IPS DF 4.7 (cell line): ENCODE data around the gene PLCB2.

Experiments
- DNase-seq: peaks from one replicate; pipeline ENCODE4 v3.0.0-alpha.2; 2013; ENCODE audit warnings: low spot score; ENCODE audit errors: extremely low read depth

PLCB2 gene

GRCh38 chr15:40271685-40272484, 35.9 kb downstream of the PLCB2 start:
- no peak for DNase-seq

DNA sequence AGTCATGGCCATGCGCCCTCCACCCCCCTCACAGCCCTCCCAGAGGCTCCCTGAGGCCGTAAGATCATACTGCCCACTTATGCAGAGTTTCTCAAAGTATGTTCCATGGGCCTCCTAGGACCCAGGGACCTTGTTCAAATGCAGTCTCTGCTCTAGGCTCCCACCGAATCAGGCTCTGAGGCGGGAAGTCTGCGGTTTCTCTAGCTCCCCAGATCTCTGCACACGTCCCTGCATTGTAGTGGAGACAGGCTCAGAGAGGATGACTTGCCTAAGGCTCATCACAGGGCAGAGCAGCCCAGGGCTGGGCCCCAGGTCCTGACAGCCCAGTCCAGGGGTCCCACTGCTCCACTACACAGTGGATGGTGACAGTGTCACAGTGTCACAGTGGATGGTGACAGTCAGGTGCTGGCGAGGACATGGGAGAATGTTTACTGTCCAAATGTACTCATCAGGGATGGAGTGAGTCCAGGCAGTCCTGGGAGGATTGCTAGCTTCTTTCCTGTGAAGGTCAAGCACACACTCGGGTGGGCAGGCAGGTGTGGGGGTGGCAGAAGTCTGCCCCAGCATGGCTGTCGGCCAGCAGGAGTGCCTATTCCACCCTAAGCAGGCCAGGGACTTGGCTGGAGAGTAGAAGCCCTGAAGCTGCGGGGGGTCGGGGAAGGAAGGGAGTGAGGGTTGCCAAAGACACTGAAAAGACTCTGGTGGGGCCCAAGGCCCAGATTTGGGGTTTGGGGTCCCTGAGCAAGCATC, 37.3 kb downstream of the PLCB2 start:
- DNase-seq = no peak

GRCh38 chr15:40269604-40270003, 38.1 kb downstream of the PLCB2 start:
- DNase-seq = no peak

DNA sequence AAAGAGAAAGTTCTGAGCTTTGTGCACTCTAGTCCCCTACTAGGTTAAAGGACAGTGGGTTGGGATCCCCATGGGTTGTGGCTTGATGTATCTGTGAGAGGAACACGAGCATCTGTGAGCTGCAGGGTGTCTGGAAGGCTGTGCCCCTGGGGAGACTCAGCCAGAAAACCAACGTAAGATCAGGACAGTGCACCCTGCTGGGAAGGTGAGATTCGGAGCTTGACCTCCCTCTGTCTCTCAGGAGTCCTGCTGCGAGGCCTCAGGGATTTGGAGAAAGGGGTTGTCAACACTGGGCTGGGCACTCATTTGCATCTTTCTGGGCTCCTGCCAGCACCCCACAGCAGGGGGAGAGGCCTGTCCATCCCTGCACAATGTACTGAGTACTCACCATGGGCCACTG, 40.1 kb downstream of the PLCB2 start:
- DNase-seq = no peak

GRCh38 chr15:40266828-40267304, 40.9 kb downstream of the PLCB2 start:
- DNase-seq = no peak

- DNase-seq = no peak
Measured at GRCh38 chr15:40265875-40266274, 41.9 kb downstream of the PLCB2 start.

GRCh38 chr15:40265355-40265754, 42.4 kb downstream of the PLCB2 start:
- no peak for DNase-seq

- DNase-seq = no peak
Measured at GRCh38 chr15:40264321-40265153, 43.2 kb downstream of the PLCB2 start.

GRCh38 chr15:40263024-40263754, 44.5 kb downstream of the PLCB2 start:
- no peak for DNase-seq

DNA sequence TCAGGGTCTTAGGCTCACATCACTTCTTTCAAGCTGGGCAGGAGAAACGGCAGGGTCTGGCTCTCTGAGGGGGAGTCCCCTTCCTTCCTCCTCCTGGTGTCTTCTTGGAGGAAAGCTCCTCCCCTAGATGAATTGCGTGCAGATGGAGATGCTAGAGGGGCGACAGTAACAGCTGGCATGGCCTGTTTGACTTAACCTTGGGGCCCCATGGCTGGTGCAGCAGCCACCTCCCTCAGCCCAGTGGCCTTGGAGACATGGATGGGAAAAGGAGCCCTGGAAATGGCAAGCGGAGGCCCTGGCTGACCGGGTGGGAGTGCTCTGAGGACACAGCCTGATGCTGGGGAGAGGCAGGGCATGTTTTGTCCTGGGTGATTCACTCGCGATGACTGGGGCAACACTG, 48.7 kb downstream of the PLCB2 start:
- no peak for DNase-seq

DNA sequence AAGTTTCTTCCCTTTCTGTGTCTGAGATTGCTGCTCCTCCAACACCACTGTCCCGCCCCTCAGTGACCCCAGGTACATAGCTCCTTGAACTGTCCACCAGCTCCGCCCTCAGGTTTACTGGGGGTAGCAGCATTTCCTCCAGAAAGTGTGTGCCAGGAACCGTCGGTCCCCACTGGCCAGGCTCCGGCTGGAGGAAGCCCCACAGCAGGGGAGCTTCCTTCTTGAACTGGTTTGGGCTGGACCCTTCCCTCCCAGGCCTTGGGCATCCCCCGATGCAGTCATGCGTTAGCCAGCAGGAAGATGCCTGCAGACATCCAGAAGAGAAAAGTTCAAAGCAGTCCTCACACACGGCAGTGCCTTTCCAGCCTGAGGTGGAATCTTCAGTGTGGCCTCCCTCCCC, 49.2 kb downstream of the PLCB2 start:
- no peak for DNase-seq

GRCh38 chr15:40257656-40258450, 49.9 kb downstream of the PLCB2 start:
- no peak for DNase-seq

- no peak for DNase-seq
Measured at GRCh38 chr15:40256638-40257235, 51.0 kb downstream of the PLCB2 start.

GRCh38 chr15:40255033-40255432, 52.7 kb downstream of the PLCB2 start:
- no peak for DNase-seq

DNA sequence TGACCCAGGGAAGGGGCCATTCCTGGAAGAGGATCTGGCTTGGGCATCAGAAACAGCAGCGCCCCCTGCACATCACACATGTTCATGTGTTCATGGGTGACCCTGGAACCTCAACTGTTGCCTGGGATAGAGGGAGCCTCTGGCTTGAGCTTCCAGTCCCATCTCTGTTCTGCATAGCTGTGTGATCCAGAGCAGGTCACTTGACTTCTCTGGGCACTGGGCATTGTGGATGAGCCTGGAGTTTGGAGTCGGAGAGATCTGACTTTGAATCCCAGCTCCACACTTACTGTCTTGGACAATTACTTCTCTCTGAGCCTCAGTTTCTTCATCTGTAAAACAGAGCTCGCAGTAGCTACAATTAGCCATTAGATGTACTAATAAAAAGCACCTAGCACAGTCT, 53.3 kb downstream of the PLCB2 start:
- DNase-seq = no peak

- DNase-seq = no peak
Measured at GRCh38 chr15:40253167-40253790, 54.5 kb downstream of the PLCB2 start.

DNA sequence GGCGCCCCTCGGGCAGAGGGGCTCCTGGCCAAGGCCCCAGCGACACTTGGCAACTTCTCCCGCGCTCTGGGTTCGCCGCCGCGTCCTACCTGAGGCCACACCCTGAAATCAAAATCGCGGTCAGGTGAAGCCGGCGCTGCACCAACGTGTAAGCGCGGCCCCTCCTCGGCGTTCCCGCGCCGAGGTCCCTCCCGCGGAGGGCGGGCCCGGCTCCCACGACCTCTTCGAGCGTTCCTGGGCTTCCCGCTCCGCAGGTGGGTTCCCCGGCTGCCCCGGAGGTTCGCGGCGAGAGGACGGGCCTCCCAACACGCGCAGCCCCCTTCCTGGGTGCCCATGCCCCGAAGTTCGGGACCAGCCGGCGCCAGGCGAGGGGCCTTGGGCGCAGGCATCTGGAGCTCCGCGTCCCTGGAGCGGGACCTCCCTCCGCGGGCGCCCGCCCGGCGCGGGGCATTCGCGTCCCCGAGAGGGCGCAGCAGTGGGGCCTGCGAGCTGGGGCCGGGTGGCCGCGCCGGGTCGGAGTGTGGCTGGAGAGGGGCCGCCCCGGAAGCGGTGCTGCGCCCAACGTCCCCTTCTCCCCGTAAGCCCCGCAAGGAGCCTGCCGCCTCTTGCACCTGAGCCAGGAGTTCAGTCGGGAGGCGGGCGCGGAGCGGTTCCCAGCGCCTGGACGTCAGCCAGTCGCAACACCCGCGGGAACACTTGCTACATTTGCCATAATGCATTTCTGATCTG, 55.1 kb downstream of the PLCB2 start:
- DNase-seq = no peak

GRCh38 chr15:40252141-40252437, 55.6 kb downstream of the PLCB2 start:
- DNase-seq = no peak
